GM18499 (cell line): ENCODE data around the gene CEP89.
"Not testable (repeated sequence)": the region's sequence is repeated elsewhere in the genome, so short reads cannot be mapped to it uniquely, and the experiment has no call there.

Experiments
- ATAC-seq: cut with Tn5 transposase; IDR thresholded peaks from one replicate; pipeline ENCODE4 v1.9.1; 2021; ENCODE audit warnings: moderate number of reproducible peaks; ENCODE audit not compliant: insufficient read depth, unreplicated experiment

The CEP89 gene

GRCh38 chr19:32857584-32857983 lies 114.2 kb downstream of the CEP89 start:
- no peak for ATAC-seq

DNA sequence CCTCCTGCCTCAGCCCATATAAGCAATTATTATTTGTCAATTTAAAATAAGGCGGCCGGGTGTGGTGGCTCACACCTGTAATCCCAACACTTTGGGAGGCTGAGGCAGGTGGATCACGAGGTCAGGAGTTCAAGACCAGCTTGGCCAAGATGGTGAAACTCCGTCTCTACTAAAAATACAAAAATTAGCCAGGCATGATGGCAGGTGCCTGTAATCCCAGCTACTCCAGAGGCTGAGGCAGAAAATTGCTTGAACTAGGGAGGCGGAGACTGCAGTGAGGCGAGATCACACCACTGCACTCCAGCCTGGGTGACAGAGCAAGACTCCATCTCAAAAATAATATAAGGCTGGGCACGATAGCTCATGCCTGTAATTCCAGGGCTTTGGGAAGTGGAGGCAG lies 114.9 kb downstream of the CEP89 start:
- ATAC-seq = not testable (repeated sequence)

DNA sequence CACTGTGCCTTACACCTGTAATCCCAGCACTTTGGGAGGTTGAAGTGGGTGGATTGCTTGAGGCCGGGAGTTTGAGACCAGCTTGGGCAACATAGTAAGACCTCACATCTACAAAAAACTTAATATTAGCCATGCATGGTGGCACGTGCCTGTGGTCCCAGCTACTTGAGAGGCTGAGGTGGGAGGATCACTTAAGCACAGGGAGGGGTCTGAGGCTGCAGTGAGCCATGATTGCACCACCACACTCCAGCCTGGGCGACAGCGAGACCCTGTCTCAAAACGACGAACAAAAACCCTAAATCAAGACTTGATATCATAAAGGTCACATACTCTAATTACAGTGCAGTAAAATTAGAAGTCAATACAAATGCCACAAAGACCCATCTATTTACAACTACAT lies 119.5 kb downstream of the CEP89 start:
- ATAC-seq = no peak

- not testable (repeated sequence) for ATAC-seq
Measured at GRCh38 chr19:32848035-32848434, 123.7 kb downstream of the CEP89 start.

DNA sequence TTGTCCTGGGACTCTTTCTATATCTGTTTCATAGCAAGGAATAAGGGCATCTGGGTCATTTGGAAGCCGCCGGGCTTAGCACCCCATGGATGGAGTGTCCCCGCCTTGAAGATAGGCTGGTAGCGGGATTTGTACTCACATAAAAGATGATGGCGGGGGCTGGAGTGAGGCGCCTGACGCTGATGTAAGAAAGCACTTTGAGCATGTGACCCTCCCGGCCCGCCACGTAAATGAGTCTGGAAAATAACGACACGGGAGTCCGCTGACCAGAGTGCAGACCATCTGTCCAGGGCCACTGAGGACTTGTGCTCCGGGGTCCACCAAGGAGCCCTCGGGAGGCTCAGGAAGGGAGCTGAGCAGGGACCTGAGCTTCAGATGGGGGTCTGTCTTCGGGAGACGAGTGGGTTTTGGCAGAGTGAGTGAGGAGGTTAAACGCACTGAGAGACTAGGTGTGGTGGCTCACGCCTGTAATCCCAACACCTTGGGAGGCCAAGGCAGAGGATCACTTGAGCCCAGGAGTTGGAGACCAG lies 128.0 kb downstream of the CEP89 start:
- ATAC-seq = no peak

DNA sequence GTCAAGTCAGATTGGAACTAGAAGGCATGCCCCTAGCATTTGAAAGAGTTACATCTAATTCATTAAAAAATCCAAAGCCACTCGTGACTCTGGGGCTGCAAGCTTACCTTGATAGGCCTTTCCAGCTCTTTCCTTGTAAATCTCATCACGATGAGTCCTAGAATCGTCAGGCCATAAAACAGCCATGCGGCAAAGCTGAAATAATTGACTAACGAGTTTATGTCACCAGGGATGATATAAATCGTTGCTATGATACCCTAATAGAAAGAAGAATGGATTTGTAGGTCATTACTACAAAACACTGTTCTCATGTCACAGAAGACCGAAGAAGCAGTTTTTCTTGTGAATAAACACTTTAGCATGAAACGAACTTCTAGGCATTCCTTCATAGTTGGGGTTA lies 129.7 kb downstream of the CEP89 start:
- no peak for ATAC-seq

DNA sequence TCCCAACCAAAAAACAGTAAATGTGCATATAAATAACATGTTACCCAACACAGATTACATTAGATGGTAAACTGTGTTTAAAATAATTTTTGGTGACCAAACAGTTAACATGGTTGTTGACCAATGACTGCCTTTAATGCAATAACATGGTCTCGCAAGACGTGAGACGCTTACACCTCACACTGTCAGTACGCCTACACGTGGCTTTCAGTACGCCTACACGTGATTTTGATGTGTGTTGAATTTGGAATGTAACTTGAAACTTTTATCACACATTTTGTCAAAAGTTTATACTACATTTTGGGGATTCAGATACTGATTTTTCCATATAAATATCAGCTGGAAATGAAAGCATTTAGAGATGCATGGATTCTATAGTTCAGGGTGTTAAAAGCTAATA lies 134.2 kb downstream of the CEP89 start:
- ATAC-seq = no peak

DNA sequence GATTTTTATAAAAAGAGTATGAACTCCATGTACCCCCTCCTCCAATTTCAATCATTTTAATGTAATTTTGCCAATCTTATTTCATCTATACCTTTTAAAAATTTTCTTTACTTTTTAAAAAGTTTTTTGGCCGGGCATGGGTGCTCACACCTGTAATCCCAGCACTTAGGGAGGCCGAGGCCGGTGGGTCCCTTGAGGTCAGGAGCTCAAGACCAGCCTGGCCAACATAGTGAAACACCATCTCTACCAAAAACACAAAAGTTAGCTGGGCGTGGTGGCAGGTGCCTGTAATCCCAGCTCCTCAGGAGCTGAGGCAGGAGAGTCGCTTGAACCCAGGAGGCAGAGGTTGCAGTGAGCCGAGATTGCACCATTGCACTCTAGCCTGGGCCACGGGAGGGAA lies 138.4 kb downstream of the CEP89 start:
- not testable (repeated sequence) for ATAC-seq

DNA sequence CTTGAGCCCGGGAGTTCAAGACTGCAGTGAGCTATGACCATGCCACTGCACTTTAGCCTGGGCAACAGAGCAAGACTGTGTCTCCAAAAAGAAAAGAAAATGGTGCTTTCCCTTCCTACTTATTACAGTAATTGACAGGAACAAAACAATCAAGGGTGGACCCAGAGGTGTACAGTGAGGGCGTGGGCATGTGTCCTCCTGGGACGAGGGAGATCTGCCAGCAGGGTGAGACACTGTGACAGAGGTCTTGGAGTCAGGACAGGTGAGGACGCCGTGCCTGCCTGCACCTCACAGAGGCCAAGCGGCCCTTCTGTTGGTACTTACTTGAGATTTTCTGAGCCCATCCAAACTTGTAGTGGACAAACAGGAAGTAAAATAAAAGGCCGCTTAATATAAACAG lies 138.9 kb downstream of the CEP89 start:
- ATAC-seq = not testable (repeated sequence)

DNA sequence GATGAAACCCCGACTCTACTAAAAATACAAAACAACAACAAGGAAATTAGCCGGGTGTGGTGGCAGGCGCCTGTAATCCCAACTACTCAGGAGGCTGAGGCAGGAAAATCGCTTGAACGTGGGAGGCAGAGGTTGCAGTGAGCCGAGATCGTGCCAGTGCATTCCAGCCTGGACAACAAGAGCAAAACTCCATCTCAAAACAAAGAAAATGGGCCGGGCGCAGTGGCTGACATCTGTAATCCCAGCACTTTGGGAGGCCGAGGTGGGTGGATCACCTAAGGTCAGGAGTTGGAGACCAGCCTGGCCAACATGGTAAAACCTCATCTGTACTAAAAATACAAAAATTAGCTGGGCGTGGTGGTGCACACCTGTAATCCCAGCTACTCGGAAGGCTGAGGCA lies 139.7 kb downstream of the CEP89 start:
- not testable (repeated sequence) for ATAC-seq

- ATAC-seq = no peak
Measured at GRCh38 chr19:32831611-32832010, 140.1 kb downstream of the CEP89 start.

DNA sequence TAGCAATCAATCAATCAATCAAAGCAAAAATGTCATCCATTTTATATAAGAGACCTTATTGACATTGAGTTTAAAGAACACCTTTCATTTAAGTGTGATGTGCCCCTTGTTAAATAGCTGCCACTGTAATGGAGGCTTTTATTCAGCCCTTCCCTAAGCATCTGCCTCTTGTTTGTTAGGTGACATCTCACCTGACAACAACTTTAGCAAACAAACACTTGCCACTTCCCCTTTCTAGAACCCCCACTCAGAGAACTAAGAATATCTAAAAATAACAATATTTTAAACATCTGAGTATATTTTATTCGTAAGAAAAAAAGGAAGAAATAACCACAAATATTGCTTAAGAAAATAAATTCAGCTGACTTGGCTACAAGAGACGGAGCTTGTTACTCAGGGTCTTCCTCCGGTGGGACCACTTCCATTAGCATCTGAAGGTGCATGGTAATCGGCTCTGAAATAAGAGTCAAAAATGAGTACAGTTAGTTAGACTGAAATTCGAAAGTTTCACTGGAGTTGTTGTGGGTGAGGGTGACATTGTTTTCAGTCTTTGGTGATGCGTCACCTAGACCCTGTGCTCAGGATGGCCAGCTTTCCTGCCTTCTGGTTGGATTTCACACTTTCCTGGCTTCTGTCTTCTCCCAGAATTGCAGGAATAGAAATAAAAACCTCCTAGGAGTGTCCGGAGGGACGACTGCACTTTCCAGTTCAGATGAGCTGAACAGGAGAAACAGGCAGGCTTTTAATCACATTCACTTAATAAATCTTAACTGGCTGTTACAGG lies 141.3 kb downstream of the CEP89 start:
- no peak for ATAC-seq

DNA sequence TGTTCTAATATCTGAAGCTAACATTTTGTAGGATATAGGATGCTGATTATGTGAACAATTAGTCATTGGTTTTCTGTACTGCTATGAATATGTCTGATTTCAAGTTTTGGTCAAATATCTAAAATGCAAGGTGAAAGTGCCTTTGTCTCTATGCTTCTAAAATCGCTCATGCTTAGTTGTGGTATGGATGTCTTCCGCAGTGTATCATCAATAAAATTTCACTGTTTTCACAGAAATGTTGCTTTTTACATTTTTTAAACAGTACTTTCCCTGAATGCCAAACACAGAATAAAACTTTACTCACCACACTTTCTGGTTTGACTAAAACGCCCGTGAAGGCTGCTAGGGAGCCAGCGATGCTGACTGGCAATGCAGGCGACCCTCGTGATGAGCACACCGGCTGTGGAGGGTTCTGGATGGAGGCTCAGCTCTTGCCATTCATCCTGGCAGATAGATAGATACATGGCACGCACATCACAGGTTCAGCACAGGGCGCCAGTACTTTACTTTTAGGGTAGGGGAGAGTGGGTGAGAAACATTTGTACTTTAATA lies 142.3 kb downstream of the CEP89 start:
- ATAC-seq = no peak

DNA sequence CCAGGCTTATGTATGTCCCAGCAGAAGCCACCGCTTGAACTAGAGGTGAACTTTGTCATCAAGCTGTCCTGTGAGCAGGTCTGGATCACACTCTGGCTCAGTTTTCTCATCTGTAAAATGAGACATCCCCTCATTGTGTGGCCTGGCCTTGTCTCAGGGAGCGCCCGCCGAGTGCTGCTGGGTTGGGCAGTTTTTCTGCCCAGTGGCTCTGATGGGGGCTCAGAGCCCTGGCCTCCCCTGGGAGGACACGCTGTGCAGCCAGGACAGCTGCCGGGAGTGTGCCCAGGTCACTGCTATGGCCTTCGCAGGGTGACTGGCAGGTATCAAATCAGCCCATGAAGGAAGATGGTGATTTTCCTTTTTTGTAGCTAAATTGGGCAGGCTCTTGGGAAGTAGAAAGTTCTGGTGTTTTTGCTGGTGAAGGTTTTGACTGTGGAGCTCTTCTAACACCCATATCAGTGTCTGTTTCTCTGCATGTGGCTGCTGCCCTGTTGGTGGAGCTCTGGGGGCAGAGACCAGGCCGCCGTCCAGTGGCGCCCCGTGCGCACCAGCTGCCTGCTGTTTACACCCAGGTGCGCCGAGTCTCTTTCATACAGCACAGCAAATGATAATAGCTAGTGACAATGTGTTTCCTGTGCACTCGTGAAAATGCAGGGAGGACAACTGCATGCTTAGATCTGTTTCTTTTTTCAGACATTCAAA lies 143.0 kb downstream of the CEP89 start:
- ATAC-seq = no peak

- ATAC-seq = no peak
Measured at GRCh38 chr19:32828139-32828538, 143.6 kb downstream of the CEP89 start.
